ENCODE results near the gene PTGER4.
"Not testable (repeated sequence)": the region's sequence is repeated elsewhere in the genome, so short reads cannot be mapped to it uniquely, and the experiment has no call there.

PTGER4 gene

DNA sequence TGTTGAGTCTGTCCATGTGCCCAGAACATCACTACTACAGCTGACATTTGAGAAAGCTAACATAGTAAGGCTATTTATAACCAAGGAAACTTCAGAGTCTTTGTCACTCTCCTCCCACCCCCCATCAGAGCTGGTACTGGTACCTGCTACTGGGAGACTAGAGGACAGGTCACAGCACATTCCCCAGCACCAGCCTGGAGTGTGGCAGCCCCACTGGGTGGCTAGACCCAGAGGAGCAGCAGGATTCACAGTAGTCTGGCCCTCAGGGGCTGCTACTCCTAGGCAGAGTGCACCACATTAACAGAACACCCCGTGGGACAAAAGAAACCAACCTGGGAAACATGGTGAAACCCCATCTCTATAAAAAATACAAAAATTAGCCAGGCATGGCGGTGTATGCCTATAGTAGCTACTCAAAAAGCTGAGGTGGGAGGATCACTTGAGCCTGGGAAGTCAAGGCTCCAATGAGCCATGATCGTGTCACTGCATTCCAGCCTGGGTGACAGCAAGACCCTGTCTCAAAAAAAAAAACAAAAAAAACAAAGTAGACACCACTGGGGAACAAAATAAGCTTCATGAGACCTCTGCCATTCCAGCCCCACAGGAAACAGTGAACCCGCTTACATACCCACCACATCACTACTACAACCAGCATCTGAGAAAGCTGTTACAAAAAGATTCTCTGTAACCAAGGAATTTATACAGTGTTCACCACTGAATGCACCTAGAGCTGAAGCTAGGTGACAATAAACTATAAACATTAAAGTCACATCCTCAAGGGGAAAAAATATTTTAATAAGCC is 26.3 kb upstream of the PTGER4 start:
- H3K4me1 ChIP-seq (ENCODE audit: control insufficient read depth in 1 of 2, insufficient read depth in 2 of 2, low read length in 2 of 2) = peaks cover 0 to 3% of the 10 kb centered on the region in 2 donors
- no peak overlapping the region for H3K4me3 ChIP-seq (ENCODE audit: low read depth in 1 of 2, low read length in 2 of 2)
- no peaks in the 10 kb centered on the region for H3K36me3 ChIP-seq (ENCODE audit: control insufficient read depth in 1 of 2, insufficient read depth in 2 of 2, low read length in 2 of 2)
- H3K27ac ChIP-seq (ENCODE audit: low read length) = no peak overlapping the region
- H3K9me3 ChIP-seq (ENCODE audit: control insufficient read depth in 1 of 2, low read length in 2 of 2) = no peaks in the 10 kb centered on the region
- no peaks in the 10 kb centered on the region for H3K27me3 ChIP-seq (ENCODE audit: low read depth, low read length)

DNA sequence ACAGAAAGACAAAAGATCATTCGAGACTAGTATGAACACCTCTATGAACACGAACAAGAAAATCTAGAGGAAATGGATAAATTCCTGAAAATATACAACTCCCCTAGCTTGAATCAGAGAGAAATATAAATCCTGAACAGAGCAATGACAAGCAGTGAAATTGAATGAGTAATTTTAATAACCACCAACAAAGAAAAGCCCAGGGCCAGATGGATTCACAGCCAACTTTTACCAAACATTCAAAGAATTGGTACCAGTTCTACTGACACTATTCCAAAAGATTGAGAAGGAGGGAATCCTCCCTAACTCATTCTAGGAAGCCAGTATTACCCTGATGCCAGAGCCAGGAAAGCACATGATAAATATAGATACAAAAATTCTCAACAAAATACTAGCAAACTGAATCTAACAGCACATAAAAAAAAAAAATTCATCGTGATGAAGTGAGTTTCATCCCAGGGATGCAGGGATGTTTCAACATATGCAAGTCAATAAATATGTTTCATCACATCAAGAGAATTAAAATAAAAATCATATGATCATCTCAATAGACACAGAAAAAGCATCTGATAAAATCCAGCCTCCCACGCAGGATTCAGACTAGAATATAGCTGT is 25.2 kb upstream of the PTGER4 start:
- Histone ChIP-seq H3K9me3 (ENCODE audit: control insufficient read depth in 1 of 2, low read length in 2 of 2) (no peaks in the 10 kb centered on the region), H3K4me1 (ENCODE audit: control insufficient read depth in 1 of 2, insufficient read depth in 2 of 2, low read length in 2 of 2) (peaks cover 0 to 3% of the 10 kb centered on the region in 2 donors), H3K27me3 (ENCODE audit: low read depth, low read length) (no peaks in the 10 kb centered on the region), H3K4me3 (ENCODE audit: low read depth in 1 of 2, low read length in 2 of 2) (no peak overlapping the region), H3K27ac (ENCODE audit: low read length) (no peak overlapping the region), H3K36me3 (ENCODE audit: control insufficient read depth in 1 of 2, insufficient read depth in 2 of 2, low read length in 2 of 2) (no peaks in the 10 kb centered on the region)

- Histone ChIP-seq H3K4me3 (ENCODE audit: low read depth in 1 of 2, low read length in 2 of 2) (no peak overlapping the region), H3K36me3 (ENCODE audit: control insufficient read depth in 1 of 2, insufficient read depth in 2 of 2, low read length in 2 of 2) (no peaks in the 10 kb centered on the region), H3K4me1 (ENCODE audit: control insufficient read depth in 1 of 2, insufficient read depth in 2 of 2, low read length in 2 of 2) (no peaks in the 10 kb centered on the region), H3K27me3 (ENCODE audit: low read depth, low read length) (no peaks in the 10 kb centered on the region), H3K27ac (ENCODE audit: low read length) (no peak overlapping the region), H3K9me3 (ENCODE audit: control insufficient read depth in 1 of 2, low read length in 2 of 2) (no peaks in the 10 kb centered on the region)
Observed at GRCh38 chr5:40655138-40655537, 24.6 kb upstream of the PTGER4 start.

- H3K27ac ChIP-seq (ENCODE audit: low read length) = not testable (repeated sequence)
Observed at GRCh38 chr5:40656091-40656490, 23.6 kb upstream of the PTGER4 start.

DNA sequence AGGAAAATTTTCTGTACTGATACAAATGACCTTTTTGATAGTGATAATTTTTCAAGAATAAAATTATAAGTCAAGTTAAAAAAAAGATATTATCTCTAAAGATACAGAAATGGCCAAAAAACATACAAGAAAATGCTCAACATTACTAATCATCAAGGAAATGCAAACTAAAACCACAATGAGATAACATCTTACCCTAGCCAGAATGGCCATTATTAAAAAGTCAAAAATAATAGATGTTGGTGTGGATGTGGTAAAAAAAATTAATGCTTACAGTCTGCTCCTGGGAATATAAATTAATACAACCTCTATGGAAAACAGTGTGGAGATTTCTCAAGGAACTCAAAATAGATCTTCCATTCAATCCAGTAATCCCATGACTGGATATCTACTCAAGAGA is 22.9 kb upstream of the PTGER4 start:
- Histone ChIP-seq H3K4me1 (ENCODE audit: control insufficient read depth in 1 of 2, insufficient read depth in 2 of 2, low read length in 2 of 2) (no peaks in the 10 kb centered on the region), H3K4me3 (ENCODE audit: low read depth in 1 of 2, low read length in 2 of 2) (no peak overlapping the region), H3K36me3 (ENCODE audit: control insufficient read depth in 1 of 2, insufficient read depth in 2 of 2, low read length in 2 of 2) (no peaks in the 10 kb centered on the region), H3K27me3 (ENCODE audit: low read depth, low read length) (no peaks in the 10 kb centered on the region), H3K27ac (ENCODE audit: low read length) (no peak overlapping the region), H3K9me3 (ENCODE audit: control insufficient read depth in 1 of 2, low read length in 2 of 2) (no peaks in the 10 kb centered on the region)

More at GRCh38 chr5:40656091-40656490, 23.6 kb upstream of the PTGER4 start:
- not testable (repeated sequence) for H3K36me3 ChIP-seq (ENCODE audit: control insufficient read depth in 1 of 2, insufficient read depth in 2 of 2, low read length in 2 of 2); H3K9me3 ChIP-seq (ENCODE audit: control insufficient read depth in 1 of 2, low read length in 2 of 2); H3K4me3 ChIP-seq (ENCODE audit: low read depth in 1 of 2, low read length in 2 of 2); H3K4me1 ChIP-seq (ENCODE audit: control insufficient read depth in 1 of 2, insufficient read depth in 2 of 2, low read length in 2 of 2); H3K27me3 ChIP-seq (ENCODE audit: low read depth, low read length)

DNA sequence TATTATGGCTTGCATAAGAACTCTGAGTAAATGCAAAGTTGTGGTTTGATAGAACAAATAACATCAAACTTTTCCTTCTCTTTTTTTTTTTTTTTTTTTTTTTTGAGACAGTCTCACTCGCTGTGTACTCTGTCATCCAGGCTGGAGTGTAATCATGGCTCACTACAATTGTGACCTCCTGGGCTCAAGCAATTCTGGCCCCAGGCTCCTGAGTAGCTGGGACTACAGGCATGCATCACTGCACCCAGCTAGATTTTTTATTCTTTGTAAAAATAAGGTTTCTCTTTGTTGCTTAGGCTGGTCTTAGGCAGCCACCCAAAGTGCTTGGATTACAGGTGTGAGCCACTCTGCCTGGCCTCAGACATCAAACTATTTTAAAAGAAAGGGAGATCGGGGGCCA is 19.0 kb upstream of the PTGER4 start:
- no peaks in the 10 kb centered on the region for H3K9me3 ChIP-seq (ENCODE audit: control insufficient read depth in 1 of 2, low read length in 2 of 2)
- no peaks in the 10 kb centered on the region for H3K27me3 ChIP-seq (ENCODE audit: low read depth, low read length)
- no peak overlapping the region for H3K27ac ChIP-seq (ENCODE audit: low read length)
- no peak overlapping the region for H3K4me3 ChIP-seq (ENCODE audit: low read depth in 1 of 2, low read length in 2 of 2)
- no peaks in the 10 kb centered on the region for H3K4me1 ChIP-seq (ENCODE audit: control insufficient read depth in 1 of 2, insufficient read depth in 2 of 2, low read length in 2 of 2)
- H3K36me3 ChIP-seq (ENCODE audit: control insufficient read depth in 1 of 2, insufficient read depth in 2 of 2, low read length in 2 of 2) = no peaks in the 10 kb centered on the region

GRCh38 chr5:40665635-40666298 is 13.9 kb upstream of the PTGER4 start:
- Histone ChIP-seq H3K9me3 (ENCODE audit: control insufficient read depth in 1 of 2, low read length in 2 of 2) (no peaks in the 10 kb centered on the region), H3K27me3 (ENCODE audit: low read depth, low read length) (no peaks in the 10 kb centered on the region), H3K36me3 (ENCODE audit: control insufficient read depth in 1 of 2, insufficient read depth in 2 of 2, low read length in 2 of 2) (no peaks in the 10 kb centered on the region), H3K4me1 (ENCODE audit: control insufficient read depth in 1 of 2, insufficient read depth in 2 of 2, low read length in 2 of 2) (no peaks in the 10 kb centered on the region), H3K4me3 (ENCODE audit: low read depth in 1 of 2, low read length in 2 of 2) (no peak overlapping the region), H3K27ac (ENCODE audit: low read length) (no peak overlapping the region)

GRCh38 chr5:40666657-40667056 is 13.1 kb upstream of the PTGER4 start:
- no peaks in the 10 kb centered on the region for H3K36me3 ChIP-seq (ENCODE audit: control insufficient read depth in 1 of 2, insufficient read depth in 2 of 2, low read length in 2 of 2)
- no peak overlapping the region for H3K27ac ChIP-seq (ENCODE audit: low read length)
- H3K9me3 ChIP-seq (ENCODE audit: control insufficient read depth in 1 of 2, low read length in 2 of 2) = no peaks in the 10 kb centered on the region
- H3K4me3 ChIP-seq (ENCODE audit: low read depth in 1 of 2, low read length in 2 of 2) = no peak overlapping the region
- no peaks in the 10 kb centered on the region for H3K4me1 ChIP-seq (ENCODE audit: control insufficient read depth in 1 of 2, insufficient read depth in 2 of 2, low read length in 2 of 2)
- H3K27me3 ChIP-seq (ENCODE audit: low read depth, low read length) = no peaks in the 10 kb centered on the region

- Histone ChIP-seq H3K4me3 (ENCODE audit: low read depth in 1 of 2, low read length in 2 of 2) (no peak overlapping the region), H3K27ac (ENCODE audit: low read length) (no peak overlapping the region), H3K4me1 (ENCODE audit: control insufficient read depth in 1 of 2, insufficient read depth in 2 of 2, low read length in 2 of 2) (no peaks in the 10 kb centered on the region), H3K27me3 (ENCODE audit: low read depth, low read length) (no peaks in the 10 kb centered on the region), H3K36me3 (ENCODE audit: control insufficient read depth in 1 of 2, insufficient read depth in 2 of 2, low read length in 2 of 2) (no peaks in the 10 kb centered on the region), H3K9me3 (ENCODE audit: control insufficient read depth in 1 of 2, low read length in 2 of 2) (no peaks in the 10 kb centered on the region)
Observed at GRCh38 chr5:40667161-40667663, 12.5 kb upstream of the PTGER4 start.

DNA sequence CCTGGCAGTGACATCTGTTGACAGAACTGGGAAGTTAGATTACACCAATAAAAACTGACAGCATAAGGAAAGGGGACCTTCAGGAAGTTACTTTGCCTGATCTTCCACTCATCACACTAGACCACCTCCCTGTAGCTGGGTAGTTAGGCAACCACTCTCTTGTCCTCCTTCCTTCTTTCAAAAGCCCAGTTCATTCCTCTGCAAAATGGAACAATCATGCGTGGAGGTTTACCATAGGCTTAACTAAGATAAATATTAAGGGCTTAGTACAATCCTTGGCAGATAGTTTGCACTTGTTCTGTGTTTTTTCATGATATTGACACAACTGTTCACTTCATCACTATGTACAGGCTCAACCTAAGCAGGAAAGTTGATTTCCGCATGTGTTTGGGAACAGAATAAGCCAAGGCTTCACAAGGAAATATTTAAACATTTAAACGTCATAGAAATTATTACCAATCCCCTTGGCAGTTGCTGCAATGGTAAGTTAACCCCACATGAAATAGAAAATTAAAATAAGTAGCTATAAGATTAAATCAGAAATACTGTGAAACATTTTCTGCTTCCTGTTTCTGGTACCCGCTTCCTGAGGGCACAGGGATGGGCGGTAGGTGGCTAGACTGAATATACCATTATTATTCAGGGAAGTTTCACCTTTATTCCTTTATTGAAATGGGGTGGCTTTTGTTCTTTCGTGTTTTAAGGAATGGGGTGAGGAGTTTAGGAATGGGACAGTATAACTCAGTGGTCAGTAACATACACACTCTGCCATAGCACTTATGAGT is 9.9 kb upstream of the PTGER4 start:
- Histone ChIP-seq H3K4me1 (ENCODE audit: control insufficient read depth in 1 of 2, insufficient read depth in 2 of 2, low read length in 2 of 2) (no peaks in the 10 kb centered on the region), H3K27ac (ENCODE audit: low read length) (no peak overlapping the region), H3K36me3 (ENCODE audit: control insufficient read depth in 1 of 2, insufficient read depth in 2 of 2, low read length in 2 of 2) (no peaks in the 10 kb centered on the region), H3K4me3 (ENCODE audit: low read depth in 1 of 2, low read length in 2 of 2) (no peak overlapping the region), H3K9me3 (ENCODE audit: control insufficient read depth in 1 of 2, low read length in 2 of 2) (no peaks in the 10 kb centered on the region), H3K27me3 (ENCODE audit: low read depth, low read length) (no peaks in the 10 kb centered on the region)

GRCh38 chr5:40672425-40672824 is 7.3 kb upstream of the PTGER4 start:
- Histone ChIP-seq H3K9me3 (ENCODE audit: control insufficient read depth in 1 of 2, low read length in 2 of 2) (no peaks in the 10 kb centered on the region), H3K4me1 (ENCODE audit: control insufficient read depth in 1 of 2, insufficient read depth in 2 of 2, low read length in 2 of 2) (peaks cover 0 to 9% of the 10 kb centered on the region in 2 donors), H3K27ac (ENCODE audit: low read length) (no peak overlapping the region), H3K27me3 (ENCODE audit: low read depth, low read length) (no peaks in the 10 kb centered on the region), H3K4me3 (ENCODE audit: low read depth in 1 of 2, low read length in 2 of 2) (no peak overlapping the region), H3K36me3 (ENCODE audit: control insufficient read depth in 1 of 2, insufficient read depth in 2 of 2, low read length in 2 of 2) (no peaks in the 10 kb centered on the region)
